HG02884 (cell line): ENCODE results near the gene NPL.

ENCODE experiments used
- ATAC-seq: cut with Tn5 transposase; IDR thresholded peaks from one replicate; pipeline ENCODE4 v1.9.1; 2021; ENCODE audit warnings: mild to moderate bottlenecking, moderate library complexity; ENCODE audit not compliant: unreplicated experiment

NPL gene

DNA sequence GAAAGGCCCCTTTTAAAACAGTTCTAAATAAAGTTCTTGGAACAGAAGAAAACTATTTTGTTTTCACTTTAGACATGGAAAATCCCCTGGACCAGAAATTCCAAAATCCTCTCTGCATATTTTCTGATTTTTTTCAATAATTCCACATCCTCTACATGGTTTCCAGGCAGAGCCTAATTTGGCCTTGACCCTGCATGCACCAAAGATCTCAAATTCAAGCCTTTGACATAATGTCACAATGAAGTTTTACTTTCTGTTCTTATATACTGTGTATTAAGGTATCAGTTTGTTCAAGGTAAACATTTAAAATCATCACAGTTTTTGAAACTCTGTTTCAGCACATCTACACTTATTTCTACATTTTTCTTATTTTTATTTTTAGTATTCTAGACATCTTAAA lies 12.2 kb upstream of the NPL start:
- ATAC-seq, result no peak

DNA sequence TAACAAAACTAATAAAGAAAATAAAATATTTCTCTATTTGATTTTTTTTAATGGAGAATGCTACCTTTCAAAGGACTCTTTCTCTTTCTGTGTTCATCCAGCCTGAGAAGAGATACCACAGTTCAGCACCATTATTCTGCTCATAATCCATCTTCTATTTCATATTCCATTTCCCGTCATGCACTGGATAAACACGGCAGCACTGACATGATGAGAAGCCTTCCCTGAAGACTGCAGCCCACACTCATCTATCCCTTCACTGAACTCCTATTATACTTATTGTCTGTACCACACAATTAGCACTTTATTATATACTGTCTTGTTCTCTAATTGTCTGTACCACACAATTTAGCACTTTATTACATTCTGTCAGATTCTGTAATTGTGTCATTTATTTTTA lies 10.7 kb upstream of the NPL start:
- no peak for ATAC-seq

DNA sequence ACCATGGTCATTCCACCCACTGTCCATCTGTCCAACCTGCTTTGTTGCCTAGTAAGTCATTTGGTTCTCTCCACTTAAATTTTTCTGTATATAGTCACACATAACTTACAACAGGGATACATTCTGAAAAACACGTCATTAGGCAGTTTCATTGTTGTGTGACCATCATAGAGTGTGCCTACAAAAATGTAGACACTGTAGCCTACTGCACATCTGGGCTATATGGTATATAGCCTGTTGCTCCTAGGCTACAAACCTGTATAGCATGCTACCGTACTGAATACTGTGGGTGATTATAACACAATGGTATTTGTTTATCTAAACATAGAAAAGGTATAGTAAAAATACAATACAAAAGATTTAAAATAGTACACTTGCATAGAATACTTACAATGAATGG lies 10.0 kb upstream of the NPL start:
- no peak for ATAC-seq

DNA sequence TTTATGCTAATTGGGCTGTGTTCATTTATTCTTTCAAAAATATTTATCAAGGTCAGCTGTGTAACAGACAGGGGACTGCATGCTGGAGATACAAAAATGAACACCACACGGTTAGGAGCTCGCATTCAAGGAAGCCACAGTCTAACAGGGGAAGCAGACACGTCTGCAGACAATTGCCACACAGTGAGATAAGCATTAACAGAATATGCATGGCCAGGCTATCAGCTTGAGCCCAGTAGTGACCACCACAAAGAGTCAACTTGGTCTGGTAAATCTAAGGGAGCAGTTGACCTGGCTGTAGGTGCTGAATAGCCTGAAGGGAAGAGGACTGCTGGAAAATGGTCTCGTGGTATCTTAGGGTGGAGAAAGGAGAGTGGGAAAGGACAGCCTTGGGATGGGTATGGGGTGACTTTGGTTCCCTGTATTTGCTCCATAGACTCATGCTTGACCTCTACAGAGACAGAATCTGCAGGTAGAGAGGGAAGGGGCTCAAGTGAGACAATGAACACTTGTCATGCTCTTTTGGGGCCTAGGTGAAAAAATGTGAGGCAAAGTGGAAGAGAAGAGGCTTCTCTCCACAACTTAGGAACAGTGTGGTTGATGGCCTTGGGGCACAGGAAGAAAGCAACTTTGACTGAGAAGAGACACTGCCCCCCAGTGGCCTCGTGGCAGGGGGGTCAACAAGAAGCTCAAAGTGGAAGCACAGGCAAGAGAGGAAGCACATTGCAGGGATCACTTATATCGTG lies 7.6 kb upstream of the NPL start:
- ATAC-seq, result peak; percentile 74

DNA sequence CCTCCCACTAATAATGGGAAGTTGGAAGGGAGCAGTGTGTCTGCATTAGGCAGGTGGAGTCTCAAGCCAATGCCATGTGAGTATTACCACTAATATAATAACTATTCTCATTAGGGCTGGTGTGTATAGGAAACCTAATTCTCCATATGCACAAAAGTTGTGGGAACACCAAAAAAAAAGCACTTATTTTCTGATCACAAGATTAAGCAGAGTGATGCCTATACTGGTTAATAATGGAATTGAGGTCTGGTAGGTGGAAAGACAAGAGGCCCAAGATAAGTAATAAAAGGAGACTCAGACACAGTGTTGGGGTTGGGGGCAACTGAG lies 7.0 kb upstream of the NPL start:
- no peak for ATAC-seq

DNA sequence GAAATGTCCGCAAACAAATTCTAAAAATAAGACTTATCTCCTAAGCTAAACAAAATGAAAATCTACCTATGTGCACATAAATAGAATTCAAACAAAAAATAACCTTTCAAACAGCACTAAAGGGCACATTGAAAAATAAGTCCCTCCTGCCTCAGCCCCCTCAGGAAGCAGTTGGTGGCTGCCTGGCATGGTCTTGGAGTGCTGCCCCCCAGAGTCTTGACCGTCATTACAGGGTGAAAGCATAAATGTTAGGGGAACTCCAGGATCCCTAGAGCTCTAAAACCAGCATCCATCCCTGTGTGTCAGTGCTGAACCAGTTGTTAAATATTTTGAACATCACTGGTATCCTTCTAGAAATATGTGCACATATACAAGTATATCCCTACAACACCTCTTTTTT lies 6.5 kb upstream of the NPL start:
- no peak for ATAC-seq

DNA sequence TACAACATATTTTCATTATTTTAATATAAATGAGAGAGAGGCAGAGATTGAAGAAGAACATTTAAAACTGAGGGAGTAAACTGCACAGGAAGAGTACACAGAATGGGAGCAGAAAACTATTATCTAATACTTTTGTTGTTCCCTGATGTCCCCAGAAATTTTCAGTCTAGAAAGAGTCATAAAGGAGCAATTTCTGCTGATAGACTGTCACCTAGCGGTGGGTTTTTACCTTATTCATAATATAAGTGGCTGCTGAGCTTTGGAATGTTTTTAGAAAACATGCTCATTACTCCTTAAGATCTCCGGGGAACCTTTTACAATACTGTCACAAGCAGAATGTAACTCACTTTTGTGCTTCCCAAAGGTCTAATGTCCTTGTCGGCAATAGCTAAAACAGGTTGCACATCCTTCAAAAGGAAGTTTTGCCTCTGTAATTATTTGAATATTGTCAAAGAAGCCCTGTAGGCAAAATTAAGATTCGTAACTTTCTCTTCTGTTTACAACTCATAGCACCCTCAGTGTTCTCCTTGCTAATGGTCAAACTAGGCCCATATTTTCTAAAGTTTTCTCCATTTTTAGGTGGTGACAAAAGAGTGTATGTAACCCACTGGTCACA lies 4.9 kb upstream of the NPL start:
- no peak for ATAC-seq

DNA sequence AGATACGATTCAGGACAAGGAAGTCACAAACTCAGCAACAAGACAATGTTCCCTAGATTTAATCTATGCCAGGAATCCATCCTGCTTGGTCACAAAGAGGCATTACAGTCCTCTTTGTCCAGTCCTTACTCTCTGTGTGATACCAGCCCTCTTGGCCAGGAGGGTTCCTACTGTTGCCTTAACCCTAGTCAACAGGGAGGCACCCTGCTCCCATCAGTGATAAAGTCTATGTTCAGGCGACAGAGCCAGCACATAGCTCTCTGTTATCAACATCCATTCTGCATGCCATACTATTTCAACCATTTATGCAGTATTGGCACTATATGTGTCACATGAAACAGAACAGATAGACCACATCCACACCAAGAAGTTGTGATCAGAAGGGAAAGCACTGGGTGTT lies 4.4 kb upstream of the NPL start:
- ATAC-seq, result no peak

DNA sequence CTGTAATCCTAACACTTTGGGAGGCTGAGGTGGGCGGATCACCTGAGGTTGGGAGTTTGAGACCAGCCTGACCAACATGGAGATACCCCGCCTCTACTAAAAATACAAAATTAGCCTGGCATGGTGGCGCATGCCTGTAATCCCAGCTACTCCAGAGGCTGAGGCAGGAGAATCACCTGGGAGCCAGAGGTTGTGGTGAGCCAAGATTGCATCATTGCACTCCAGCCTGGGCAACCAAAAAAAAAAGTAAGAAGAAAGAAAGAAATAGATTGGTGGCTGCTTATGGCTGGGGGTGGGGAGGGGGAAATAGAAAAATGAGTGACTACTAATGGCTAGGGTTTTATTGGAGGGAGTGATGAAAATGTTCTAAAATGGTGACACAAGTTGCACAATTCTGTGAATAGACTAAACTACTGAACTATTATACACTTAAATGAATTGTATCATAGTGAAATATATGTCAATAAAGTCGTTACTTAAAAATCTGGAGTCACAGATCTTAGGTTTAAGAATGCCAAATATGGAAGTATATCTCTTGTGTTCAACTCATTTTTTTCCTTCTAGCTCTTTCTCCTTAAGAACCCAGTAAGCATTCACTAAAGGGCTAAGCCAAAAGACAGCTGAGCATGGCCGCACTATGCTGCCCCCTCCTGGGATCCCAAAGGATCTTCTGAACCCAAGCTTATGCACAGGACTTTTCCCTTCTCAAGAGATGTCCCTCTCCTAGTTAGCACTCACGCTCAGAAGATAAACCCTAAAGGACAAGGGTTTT lies 3.2 kb upstream of the NPL start:
- no peak for ATAC-seq

DNA sequence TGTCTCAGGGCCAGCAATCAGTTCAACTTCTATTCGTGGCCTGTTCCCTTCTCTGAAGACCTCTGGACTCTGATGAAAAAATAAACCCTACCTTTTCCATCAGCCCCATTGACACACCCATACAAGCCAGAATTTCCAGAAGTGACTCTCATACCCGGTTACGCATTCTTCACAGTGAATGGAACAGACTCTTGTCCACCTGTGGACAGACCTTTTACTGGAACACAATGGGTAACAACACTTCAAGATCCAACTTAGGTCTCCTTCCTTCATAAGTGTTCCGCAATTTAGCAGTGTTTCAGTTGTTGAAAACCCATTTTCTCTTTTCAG lies 2.6 kb upstream of the NPL start:
- ATAC-seq, result no peak

DNA sequence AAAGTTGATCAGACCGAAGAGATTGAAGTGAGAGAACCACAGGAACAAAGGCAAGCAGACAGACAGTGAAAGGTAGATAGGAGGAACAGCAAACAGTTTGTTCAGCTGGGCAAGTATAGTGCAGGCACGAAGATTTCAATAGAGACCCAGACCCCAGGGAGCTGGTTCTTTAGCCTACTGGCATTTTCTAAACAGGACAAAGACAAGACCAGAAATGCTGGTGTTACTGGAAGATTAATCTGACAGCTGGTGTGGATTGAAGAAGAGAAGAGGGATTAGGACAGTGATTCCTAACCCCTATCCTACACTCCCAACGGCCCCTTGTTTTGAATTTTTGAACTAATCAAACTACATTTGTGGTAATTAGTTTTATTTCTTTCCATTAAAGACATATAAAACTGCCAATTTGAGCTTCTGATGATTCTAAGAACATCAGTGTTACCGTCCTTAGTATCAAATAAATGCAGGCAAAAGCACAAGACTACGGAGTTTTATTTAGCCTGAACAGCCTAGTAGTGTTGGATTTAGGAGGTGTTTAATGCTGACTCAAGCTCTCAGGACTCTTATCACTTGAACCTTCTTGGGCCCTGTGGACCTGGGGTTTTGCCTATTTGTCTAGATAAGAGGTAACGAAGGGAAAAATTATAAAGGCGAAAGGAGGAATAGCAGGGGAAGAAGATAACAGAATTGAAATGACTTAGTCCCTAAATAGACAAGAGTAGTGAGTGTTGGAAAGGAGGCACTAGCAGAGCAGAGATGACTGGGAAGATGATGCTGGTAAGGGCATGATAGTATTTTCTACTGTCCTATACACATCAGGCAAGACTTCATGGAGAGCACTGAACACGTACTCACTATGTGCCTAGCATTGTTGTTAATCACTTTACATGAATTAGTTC lies 2.0 kb downstream of the NPL start:
- no peak for ATAC-seq

DNA sequence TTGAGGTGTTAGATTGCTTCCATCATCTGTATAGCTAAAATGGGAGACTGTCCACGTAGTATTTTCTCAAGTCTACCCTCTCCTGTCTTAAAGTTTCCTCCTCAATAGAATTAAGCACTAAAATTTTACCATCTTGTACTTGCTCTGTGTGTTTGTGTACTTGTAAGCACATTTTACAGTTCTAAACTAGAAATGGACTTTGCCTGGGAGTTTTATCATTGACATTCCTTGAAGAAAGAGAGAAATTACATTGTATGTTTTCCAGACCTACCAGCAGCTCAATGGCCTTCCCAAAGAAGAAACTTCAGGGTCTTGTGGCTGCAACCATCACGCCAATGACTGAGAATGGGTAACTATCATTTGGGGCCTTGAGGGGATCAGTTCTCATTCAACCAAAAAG lies 4.5 kb downstream of the NPL start:
- no peak for ATAC-seq

DNA sequence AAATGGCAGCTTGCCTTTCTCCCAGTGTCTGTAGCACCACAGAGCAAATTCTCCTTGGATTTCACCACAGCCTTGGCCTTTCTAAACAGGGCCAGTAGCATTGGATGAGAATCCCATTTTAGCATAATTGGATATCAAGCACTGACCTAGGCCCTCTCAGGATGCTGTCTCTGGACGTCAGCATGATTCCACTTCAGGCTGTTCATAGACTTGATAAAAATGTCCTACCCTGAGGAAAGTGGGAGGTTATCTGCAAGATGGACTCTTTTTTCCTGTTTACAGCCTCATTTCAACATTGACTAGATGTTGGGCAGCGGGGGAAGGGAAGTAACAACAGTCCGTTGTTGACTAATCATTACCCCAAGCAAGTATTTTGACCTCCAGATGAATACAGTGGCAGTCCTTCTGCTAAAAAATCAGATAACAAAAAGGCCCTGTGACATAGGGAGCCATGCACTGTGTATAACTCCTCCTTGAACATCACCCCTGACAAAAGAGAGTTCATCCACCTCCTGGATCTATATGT lies 5.2 kb downstream of the NPL start:
- no peak for ATAC-seq

DNA sequence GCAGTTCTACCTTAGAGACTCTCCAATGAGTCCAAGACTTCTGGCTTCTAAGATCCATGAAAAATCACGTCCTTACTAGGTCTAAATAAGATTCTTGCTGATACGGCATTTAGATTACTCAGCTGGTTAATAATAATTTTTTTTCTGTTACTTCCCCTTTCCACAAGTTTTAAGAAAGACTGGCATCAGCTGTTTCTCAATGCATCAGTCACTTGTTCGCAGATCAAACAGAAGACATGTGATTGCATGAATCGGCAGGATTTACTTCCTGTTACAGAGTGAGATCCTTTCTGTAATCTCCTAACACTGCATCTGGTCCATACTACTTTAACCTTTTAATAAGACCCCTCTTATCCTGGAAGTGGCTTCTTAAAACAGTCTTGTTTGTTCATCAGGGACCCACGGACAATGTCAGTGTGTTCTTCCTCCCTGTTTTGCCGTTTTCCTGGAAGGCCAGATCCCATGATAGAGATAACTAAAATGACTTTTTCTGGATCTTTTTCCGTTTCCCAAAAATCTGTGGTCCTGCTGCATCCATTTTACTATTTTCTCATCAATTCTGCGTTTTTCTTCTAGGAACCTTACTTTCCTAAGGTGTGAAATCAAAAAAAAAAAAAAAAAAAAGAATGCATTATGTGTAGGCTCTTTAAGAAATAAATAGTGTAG lies 6.1 kb downstream of the NPL start:
- no peak for ATAC-seq

DNA sequence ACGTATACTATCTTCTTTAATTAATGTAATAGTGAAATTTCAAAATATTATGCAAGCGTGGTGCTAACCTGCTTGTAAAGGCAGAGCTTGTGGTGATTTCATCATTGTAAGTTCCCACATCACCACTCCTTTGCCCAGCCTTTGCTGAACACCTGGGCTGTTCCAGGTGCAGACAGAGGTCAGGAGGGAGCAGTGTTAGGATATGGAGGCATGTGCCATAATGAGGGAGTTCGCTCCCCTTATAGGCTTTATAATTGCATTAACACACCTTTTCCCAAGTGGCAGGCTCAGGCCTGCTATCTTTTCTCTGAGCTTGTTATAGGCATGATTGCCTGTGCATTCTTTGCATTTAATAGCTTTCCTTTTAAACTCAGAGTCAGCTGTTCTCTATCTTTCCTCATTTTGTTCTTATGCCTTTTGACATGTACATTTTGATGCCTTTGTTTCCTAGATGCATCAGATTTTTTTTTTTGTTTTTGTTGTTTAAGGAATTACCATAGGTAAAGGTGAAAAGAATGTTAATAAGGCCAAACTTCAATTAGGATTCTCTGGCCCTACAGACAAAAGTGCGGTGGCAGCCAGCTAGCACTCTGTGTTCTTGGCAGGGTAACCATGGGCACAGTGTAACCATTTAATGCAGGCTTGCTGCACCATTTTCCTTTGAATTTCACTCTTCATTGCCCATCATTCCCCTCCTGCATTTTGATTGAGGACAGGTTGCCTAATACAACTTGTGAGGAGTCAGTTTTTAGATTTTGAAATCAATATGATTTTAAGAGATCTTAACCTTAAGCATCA lies 12.6 kb downstream of the NPL start:
- no peak for ATAC-seq

DNA sequence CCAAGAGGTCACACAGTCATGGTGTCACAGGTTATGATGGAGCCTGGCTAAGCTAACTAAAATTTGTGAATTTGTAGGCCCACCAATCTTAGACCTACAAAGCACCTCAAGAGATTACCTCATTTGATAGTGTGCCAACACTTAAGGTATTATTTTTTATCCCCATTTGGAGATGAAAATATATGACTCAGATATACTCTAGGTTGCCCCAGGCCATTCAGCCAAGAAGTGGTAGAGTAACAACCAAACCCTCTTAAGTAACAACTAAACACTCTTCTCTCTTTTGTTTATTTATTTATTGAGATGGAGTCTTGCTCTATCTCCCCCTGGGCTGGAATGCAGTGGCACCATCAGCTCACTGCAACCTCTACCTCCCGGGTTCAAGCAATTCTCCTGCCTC lies 14.3 kb downstream of the NPL start:
- ATAC-seq, result no peak

DNA sequence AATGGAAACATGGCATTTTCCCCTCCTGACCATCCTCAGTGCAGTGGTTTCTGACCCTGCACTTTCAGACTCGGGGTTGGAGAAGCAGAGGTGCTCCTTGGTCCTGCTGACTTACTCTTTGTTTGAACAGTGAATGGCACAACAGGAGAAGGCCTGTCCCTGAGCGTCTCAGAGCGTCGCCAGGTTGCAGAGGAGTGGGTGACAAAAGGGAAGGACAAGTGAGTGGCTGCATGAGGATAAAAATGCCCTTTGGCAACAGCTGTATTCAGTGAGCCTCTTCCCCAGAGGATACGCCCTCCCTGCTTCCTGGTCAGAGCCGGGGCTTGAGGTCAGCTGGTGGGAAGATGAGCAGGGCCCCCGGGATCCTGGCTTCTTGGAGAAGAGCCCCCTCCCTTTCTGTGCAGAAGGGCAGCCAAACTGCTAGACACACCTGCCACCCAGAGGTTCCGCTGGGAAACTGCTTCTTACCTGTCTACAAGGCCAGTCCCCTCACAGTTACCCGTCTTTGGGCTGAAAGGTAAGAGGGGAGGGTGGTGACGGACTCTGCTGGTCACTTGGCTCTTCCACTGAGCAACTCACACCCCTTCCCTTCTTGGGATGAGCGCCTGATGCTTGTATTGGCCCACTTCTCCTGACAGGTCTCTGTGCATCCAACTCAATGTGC lies 16.6 kb downstream of the NPL start:
- no peak for ATAC-seq

DNA sequence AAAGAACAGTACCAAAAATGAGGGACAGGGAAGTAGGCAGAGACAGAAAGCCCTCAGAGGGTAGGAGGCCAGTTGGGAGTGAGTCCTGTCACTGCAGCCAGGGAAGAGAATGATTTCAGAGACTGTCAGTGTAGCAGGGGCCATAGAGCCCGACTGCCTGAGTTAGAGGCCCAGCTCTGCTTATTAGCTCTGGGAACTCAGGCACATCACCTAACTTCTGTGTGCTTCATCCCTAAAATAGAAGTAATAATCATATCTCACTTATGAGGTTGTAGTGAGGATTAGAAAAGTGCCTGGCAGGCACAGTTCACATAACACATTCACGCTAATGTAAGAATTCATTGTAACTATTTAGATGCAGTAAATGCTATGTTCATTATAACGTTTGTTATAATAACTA lies 18.3 kb downstream of the NPL start:
- ATAC-seq, result no peak

DNA sequence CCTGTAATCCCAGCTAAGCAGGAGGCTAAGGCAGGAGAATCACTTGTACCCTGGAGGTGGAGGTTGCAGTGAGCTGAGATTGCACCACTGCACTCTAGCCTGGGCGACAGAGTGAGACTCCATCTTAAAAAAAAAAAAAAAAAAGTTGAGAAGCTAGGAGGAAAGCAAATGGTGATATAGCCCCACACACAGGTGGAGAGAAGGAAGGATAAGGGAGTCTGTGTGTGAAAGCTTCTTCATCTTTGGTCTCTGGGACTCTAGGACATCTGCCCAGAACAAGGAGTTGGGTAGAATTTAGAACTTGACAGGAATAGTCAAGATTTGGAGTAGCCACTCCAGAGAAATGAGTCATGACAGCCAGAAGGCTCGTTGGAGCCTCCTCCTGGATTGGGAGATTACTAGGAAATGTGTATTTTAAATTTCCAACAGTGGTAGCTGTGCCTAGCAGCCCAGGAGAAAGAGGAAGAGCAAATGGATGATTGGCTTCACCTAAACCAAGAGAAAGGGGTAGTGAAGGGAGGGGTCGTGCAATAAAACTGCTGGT lies 19.9 kb downstream of the NPL start:
- ATAC-seq, result no peak
